ENCODE results near the gene POLR2H.
A peak's percentile ranks its signal among the peaks of the same experiment; 100 is the strongest.
"Not testable (repeated sequence)": the region's sequence is repeated elsewhere in the genome, so short reads cannot be mapped to it uniquely, and the experiment has no call there.

The POLR2H gene

DNA sequence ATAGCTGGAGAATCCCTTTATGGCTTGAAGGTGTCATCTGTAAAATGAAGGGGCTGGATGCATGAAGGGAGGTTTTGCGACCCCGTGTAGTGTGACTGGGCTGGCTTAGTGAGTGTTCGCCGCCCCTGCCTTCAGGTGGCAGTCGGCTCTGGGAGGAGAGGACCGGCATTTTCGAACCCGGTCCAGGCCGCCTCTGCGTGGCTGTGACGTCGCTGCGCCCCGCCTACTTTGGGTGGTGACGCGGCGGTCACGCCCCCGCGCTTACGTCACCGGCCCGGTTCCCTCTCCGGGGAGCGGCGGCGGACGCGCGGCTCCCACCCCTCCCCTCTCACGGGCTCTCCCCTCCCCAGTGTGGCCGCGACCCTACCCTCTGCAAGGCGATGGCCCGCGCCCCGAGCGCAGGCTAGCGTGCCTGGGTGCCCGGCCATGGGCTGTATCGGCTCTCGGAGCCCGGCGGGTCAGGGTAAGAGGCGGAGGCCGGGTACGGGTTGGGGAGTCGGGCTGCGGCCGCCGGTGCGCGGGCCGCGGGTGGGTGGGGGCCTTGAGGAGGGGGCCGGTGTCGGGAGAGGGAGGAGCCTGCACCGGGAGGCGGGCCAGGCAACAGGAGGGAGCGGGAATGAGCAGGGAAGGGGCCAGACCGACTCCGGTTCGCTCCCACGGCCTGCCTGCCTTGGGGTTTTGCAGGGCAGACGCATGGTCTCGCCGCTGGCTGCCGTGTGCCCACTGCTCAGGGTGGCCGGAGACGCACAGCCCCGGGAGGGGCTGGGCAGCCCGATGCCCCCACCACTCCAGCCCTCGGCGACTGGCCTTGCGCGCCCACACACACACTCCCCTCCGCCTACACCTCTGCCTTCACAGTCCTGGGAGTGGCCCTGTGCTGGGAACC, 25.6 kb upstream of the POLR2H start:
- DNase-seq (ENCODE audit: low read depth, low spot score) = no peak

DNA sequence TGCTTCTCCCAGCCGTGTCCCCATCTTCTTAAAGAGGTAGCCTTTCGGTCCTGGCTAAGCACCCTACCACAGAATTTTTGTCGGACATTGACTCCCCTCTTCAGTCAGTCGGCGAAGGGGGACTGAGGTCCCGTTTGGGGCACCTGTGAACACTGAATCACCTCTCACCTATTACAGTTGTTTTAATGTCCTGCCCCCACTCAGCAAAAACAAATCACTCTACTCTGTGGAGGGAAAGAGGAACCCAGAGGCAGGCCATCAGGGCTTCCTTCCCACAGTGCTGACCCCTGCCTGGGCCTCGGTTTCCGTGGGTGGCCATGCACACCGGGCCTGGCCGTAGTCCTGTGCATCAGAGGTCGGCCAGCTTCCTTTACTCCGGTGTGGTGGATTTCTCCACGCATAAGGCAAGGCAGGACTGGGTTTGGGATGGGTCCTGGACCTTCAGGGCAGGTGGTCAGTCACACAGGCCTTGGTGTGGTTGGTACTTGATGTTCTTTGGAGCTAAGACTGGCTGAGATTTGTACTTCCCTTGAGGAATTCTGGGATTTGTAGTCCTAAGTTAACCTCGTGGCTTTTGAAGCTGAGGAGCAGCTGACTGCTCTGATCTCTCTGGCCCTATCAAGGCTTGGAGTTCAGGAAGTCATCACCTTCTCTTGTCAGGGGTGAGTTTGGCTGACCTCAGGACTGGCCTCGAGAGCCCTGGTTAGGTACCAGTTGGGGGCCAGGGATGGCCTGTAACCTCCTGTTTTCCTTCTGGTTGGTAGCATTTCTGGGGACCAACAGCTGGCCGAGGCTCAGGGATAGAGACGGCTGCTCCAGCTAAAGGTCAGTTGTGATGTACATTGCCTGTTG, 24.7 kb upstream of the POLR2H start:
- DNase-seq (ENCODE audit: low read depth, low spot score) = no peak

DNA sequence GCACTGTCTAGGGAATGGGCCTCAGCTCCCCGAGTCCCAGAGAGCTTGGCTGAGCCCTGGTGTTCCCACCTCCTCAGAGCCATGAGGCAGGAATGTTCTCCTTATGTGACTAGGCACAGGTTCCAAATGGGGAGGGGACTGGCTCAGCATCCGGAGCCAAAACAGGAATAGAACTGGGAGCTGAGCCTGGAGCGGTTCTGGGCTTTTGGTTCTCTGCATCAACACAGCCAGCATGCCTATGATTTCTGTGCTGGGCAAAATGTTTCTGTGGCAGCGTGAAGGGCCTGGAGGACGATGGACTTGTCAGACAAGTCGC, 24.2 kb upstream of the POLR2H start, which contains the start of gene FAM131A:
Gene FAM131A (plus strand): TSS at position 202 of the 316 bp plus-strand sequence. CDS start 31 bp downstream, at position 233.
- DNase-seq (ENCODE audit: low read depth, low spot score) = no peak

DNA sequence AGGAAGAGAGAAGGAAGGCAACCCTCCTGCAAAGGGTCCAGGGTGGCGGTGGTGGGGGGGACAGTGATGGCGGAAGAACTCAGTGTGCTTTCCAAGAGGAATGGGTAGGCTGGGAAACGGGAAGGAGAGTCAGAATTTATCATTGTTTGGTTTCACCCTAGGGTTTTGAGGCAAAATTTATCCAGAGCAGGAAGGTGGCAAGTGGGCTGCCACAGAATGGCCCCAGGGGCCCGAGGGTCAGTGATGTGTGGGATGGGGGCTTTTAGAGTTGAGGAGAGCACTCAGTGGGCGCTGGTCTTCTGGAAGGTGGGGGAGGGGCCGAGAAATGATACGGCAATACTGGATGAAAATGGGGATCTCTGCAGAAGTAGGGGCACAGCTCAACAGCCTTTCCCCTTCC, 23.5 kb upstream of the POLR2H start:
- DNase-seq (ENCODE audit: low read depth, low spot score) = no peak

DNA sequence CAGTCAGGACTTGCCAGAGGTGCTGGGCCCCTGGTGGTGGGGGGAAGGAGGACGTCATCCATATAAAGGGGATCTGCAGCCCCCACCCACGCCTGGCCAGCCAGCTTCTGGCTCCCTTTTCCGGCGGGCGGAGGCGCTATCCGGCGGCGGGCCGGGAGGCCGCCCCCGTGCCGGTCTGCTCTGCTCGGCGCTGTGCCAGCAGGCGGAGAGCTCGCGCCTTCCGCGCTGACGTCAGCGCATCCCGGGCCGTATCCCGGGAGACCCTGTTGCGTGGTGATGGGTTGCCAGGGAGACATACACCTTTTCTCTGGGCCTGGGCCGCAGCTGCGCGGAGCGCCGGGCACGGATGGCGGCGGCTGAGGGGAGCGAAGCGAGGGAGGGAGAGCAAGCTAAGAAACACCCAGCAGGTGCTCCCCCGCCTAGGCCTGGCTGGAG, 23.0 kb upstream of the POLR2H start:
- DNase-seq (ENCODE audit: low read depth, low spot score) = no peak

DNA sequence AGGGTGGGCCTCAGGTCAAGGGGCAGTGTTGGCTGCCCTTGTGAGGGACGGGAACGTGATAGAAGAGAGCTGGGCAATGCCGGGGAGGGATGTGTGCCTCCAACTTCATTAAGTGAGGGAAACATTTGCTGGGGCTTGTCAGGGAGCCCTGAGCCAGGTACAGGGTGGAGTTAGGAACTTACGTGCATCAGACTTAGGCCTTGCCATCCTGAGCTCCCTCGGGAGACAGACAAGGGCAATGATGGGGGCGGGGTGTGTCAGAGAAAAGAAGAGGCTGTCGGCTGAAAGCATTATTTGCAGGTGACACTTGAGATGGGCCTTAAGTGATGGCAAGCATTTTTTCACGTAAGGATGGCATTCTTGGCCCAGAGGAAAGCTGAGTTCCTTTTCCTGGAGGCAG, 22.5 kb upstream of the POLR2H start:
- no peak for DNase-seq (ENCODE audit: low read depth, low spot score)

DNA sequence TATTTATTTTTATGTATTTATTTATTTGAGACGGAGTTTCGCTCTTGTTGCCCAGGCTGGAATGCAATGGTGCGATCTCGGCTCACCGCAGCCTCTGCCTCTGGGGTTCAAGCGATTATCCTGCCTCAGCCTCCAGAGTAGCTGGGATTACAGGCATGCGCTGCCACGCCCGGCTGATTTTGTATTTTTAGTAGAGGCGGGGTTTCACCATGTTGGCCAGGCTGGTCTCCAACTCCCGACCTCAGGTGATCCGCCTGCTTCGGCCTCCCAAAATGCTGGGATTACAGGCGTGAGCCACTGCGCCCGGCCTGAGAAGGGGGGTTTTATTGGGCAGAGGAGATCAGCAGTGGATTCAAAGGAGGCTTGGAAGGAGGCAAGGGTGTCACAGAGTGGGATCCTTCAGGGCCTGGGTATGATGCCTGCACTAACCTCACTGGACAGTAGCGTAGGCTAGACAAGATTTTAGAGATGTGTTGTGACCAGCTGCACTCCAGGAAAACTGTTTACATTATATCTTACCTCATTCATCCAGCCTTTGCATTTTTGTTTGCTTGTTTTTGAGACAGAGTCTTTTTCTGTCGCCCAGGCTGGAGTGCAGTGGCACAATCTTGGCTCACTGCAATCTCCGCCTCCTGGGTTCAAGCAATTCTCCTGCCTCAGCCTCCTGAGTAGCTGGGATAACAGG, 21.9 kb upstream of the POLR2H start:
- DNase-seq (ENCODE audit: low read depth, low spot score) = not testable (repeated sequence)

DNA sequence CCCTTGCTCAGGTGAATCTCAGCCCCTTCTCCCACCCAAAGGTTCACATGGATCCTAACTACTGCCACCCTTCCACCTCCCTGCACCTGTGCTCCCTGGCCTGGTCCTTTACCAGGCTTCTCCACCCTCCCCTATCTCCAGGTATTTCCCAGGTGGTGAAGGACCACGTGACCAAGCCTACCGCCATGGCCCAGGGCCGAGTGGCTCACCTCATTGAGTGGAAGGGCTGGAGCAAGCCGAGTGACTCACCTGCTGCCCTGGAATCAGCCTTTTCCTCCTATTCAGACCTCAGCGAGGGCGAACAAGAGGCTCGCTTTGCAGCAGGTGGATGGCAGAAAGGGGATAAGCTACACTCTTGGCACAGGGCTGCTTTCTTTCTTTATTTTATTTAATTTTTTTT, 19.6 kb upstream of the POLR2H start:
- no peak for DNase-seq (ENCODE audit: low read depth, low spot score)

DNA sequence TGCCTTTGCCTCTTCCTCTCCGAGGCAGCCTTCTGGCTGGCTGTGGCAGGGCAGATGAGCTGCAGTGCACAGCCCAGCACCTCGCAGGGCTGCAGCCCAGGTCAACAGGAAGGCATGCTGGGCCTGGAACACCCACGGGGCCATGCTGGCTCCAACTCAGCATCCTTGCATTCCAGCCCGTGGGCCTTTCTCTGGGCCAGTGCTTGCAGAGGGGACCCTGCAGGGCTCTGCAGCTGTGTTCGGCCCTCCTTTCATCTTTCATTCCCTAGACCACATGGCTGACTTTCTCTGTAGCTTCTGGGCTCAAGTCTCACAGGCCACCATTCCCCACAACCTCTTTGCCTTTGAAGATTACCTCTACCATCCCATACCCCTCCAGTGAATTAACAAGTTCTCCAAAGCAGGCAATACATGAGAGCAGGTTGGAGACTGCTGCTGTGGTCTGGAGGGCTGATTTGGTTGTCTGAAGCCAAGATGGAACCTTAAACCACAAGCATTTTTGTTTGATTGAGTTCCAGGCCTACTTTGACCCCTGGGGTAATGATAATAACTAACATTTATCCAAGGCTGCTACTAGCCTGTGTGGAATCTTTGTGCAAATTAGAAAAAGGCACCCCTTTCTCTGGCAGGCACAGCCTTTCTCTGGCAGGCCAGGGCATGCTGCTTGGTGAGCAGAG, 18.2 kb upstream of the POLR2H start:
- peak; percentile 79 for DNase-seq (ENCODE audit: low read depth, low spot score)

DNA sequence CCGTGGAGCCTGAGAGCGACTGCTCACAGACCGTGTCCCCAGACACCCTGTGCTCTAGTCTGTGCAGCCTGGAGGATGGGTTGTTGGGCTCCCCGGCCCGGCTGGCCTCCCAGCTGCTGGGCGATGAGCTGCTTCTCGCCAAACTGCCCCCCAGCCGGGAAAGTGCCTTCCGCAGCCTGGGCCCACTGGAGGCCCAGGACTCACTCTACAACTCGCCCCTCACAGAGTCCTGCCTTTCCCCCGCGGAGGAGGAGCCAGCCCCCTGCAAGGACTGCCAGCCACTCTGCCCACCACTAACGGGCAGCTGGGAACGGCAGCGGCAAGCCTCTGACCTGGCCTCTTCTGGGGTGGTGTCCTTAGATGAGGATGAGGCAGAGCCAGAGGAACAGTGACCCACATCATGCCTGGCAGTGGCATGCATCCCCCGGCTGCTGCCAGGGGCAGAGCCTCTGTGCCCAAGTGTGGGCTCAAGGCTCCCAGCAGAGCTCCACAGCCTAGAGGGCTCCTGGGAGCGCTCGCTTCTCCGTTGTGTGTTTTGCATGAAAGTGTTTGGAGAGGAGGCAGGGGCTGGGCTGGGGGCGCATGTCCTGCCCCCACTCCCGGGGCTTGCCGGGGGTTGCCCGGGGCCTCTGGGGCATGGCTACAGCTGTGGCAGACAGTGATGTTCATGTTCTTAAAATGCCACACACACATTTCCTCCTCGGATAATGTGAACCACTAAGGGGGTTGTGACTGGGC, 16.8 kb upstream of the POLR2H start:
- DNase-seq (ENCODE audit: low read depth, low spot score) = no peak

DNA sequence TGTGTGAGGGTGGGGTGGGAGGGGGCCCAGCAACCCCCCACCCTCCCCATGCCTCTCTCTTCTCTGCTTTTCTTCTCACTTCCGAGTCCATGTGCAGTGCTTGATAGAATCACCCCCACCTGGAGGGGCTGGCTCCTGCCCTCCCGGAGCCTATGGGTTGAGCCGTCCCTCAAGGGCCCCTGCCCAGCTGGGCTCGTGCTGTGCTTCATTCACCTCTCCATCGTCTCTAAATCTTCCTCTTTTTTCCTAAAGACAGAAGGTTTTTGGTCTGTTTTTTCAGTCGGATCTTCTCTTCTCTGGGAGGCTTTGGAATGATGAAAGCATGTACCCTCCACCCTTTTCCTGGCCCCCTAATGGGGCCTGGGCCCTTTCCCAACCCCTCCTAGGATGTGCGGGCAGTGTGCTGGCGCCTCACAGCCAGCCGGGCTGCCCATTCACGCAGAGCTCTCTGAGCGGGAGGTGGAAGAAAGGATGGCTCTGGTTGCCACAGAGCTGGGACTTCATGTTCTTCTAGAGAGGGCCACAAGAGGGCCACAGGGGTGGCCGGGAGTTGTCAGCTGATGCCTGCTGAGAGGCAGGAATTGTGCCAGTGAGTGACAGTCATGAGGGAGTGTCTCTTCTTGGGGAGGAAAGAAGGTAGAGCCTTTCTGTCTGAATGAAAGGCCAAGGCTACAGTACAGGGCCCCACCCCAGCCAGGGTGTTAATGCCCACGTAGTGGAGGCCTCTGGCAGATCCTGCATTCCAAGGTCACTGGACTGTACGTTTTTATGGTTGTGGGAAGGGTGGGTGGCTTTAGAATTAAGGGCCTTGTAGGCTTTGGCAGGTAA, 16.0 kb upstream of the POLR2H start:
- DNase-seq (ENCODE audit: low read depth, low spot score) = no peak

DNA sequence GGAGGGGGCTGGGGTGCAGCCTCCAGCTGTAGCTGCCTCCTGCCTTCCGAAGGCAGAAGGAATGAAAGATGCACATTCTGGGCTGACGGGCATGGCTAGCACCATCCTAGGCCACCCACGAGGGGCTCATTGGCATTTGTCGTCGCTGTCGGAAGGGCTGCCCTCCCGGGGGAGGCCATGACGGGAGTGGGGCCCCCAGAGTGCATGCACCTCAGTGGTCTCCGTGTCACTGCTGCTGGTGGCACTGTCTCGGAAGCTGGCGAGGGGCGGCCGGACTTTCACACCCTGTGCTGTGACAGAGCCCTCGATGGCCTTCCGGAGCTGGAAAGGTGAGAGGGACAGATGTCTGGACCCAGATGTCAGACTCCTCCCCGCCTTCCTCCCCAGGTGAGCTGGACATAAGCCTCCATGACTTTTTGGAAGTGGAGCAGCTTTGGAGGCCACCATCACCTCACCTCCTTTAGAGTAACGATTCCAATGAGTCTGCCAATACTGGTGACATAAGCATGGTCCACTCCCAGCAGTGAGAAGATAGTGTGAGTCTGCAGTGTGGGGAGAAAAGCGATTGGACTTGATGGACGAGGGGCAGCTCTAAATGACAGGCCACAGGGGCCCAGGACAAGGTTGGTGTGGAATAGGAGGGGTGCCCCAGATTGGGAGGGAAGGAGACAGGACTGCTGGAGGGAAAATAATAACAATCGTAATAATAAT, 14.9 kb upstream of the POLR2H start:
- DNase-seq (ENCODE audit: low read depth, low spot score) = no peak

DNA sequence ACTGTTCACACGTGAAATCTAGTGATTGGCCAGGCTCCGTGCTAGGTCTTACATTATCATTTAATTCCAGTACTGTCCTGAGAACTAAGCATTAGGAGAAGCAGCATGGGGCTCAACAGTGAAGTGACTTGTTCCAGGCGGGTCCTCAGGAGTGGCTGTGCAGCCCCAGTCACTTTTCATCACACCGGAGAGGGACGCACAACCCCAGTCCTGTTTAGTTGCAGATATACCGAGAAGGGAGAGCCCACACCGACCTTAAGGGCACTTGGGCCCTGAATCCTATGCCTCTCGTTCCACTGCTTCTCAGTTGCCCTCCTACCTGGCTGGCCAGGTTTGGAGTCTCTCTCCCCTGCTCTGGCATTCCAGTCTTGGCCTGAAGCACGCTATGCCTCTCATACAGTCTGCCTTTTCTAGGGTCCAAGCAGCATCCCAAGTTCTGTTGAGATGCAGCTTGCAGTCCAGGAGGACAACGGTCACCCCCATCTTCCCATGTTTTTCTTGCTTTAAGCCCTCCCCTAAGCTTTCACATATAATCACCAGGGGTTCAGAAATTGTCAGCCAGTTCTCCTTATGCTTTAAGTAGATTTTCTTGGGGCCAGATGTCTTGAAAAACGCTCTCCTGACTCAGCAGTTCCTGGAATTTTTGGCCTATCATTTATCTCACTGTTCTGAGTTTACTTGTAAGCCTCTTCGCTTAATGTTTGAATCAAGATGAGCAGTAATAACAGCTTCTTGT, 14.0 kb upstream of the POLR2H start:
- no peak for DNase-seq (ENCODE audit: low read depth, low spot score)

DNA sequence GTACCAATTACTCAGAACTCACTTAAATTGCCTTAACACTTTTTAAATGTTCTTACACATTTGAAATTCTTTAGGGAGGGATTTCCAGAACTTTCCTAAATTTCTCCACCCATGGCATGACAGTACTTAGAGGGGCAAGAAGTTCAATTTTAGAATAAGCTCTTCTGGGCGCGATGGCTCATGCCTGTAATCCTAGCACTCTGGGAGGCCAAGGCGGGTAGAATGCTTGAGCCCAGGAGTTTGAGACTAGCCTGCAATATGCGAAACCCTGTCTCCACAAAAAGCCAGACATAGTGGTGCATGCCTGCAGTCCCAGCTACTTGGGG, 13.5 kb upstream of the POLR2H start:
- no peak for DNase-seq (ENCODE audit: low read depth, low spot score)

DNA sequence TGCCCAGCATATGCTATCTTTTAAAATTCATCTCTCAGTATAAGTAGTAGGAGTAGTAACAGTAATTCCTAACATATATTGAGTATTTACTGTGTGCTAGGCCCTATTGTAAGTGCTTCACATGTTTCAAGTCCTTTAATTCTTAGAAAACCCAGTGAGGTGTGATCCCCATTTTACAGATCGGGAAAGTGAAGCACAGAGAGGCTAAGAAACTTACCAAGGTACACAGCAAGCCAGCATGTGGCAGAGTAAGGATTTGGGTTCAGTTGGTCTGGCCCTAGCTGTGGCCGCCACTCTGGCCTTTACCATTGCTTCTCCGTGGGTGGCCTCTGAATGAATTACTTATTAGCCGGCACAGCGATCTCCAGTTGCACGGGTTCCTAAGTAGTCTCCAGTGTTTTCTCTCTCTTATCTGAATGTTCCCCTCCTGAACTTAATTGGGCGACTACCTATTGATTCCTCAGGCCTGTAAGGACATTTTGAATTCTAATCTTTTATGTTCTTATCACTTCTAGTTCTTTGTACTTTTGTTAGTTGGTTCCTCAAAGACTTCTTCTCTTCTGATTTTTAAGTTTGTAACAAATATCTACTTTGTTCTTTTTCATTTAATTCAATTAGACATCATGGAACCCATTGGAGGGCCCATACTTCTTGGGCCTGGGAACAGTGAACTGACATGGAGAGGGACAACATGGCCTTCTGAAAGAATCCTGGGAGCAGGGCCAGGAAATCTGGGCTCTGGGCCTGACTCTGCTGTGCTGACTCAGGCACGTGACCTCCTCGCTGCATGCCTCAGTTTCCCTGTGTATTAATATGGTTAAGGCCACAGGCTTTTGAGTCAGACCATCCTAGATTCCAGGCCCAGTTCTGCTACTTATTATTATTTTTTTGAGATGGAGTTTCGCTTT, 11.7 kb upstream of the POLR2H start:
- no peak for DNase-seq (ENCODE audit: low read depth, low spot score)

DNA sequence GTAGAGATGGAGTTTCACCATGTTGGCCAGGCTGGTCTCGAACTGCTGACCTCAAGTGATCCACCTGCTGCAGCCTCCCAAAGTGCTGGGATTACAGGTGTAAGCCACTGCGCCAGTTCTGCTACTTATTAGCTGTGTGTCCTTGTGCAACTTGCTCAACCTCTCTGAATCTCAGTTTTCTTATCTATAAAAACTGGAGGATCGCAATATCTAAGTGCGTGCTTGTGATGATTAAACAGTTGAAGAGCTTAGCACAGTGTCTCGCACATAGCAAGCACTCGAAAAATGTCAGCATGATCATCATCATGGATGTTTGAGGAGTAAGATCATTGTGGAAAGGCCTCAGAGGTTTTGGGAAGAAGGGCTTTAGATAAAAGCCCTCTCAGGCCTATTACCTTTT, 10.9 kb upstream of the POLR2H start:
- no peak for DNase-seq (ENCODE audit: low read depth, low spot score)

DNA sequence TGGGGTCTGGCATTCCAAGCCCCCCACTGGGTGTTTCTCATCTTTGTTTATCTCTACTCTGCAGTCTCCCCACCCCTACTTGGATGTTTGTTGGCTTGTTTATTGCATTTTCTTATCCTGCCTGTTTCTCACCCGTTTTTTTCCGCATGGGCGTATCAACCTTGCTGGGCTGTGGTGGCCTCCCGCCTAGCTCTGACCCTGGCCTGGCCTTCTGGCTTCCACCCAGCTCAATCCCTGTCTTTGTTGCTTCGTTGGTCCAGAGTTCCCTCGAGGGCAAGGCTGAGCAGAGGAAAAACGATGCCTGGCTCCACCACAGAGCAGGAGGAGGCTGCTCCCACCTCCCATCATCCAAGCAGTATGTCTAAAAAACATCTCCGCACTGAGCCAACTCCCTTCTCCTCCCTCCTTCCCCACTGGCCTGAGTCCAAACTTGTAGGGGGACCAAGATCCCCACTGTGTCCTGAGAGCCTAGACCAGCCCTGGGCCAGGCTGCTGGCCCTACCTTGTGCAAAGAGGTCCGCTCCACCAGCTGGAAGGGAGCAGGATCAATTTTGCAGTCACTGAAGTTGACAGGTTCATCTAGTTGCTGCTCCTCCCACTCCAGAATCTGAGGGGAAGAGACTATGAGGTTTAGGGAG, 9.9 kb upstream of the POLR2H start:
- DNase-seq (ENCODE audit: low read depth, low spot score) = peak; percentile 69

Measured in brain pericyte (primary cell).